T-helper 17 cell (primary cell): ENCODE measurements around the gene SFXN2. TPM values are rescaled to one million over a fixed set of nuclear protein-coding genes. Genes with fewer than 3 reads are reported as not detected.
"Not testable (repeated sequence)": the region's sequence is repeated elsewhere in the genome, so short reads cannot be mapped to it uniquely, and the experiment has no call there.

Experiments used
- ATAC-seq: fragments of 150-1000 bp; cut with Tn5 transposase; 2 replicates; pipeline ENCODE4 v1.10.0; 2021; ENCODE audit warnings: mild to moderate bottlenecking, moderate library complexity
- DNase-seq, 3 donors: peaks; one replicate each; pipeline versions ENCODE4 v3.0.0 to v3.0.0-alpha.2; 2020 to 2021
- H3K9me3 ChIP-seq: one replicate; pipeline ENCODE4 v1.7.0; 2013; ENCODE audit warnings: low read length, mild to moderate bottlenecking; ENCODE audit not compliant: control insufficient read depth, poor library complexity, severe bottlenecking
- H3K27ac Mint-ChIP-seq: one replicate; pipeline ENCODE4 v1.8.0; 2022; ENCODE audit warnings: mild to moderate bottlenecking, moderate library complexity, mixed read lengths
- H3K27me3 Mint-ChIP-seq: one replicate; pipeline ENCODE4 v1.8.0; 2022; ENCODE audit warnings: mixed read lengths
- H3K36me3 Mint-ChIP-seq: one replicate; pipeline ENCODE4 v1.8.0; 2022; ENCODE audit warnings: low read depth, mixed read lengths
- H3K4me1 Mint-ChIP-seq: one replicate; pipeline ENCODE4 v1.8.0; 2022; ENCODE audit warnings: mild to moderate bottlenecking, mixed read lengths
- H3K4me3 Mint-ChIP-seq: one replicate; pipeline ENCODE4 v1.8.0; 2022; ENCODE audit warnings: mild to moderate bottlenecking, moderate library complexity, mixed read lengths
- total RNA-seq, 4 donors: library from RNA in 2 of 4; stranded (reverse) in 2 of 4; gene quantifications; one replicate each; pipeline ENCODE4 v1.2.3 and lab custom pipeline; 2022 to 2026

SFXN2 gene
- total RNA-seq, 2 donors from 2014 or later = 5.6 to 7.9 TPM

DNA sequence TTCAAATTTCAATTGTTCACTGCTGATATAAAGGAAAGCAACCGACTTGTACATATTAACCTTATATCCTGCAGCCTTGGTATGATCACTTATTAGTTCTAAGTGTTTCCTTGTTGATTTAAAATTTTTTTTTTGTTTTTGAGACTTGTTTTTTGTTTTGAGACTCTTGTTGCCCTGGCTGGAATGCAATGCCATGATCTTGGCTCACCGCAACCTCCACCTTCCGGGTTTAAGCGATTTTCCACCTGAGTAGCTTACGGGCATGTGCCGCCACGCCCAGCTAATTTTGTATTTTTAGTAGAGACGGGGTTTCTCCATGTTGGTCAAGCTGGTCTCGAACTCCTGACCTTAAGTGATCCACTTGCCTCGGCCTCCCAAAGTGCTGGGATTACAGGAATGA lies 19.0 kb upstream of the SFXN2 start:
- H3K4me1 Mint-ChIP-seq, H3K4me3 Mint-ChIP-seq, H3K27ac Mint-ChIP-seq, H3K36me3 Mint-ChIP-seq, H3K27me3 Mint-ChIP-seq, H3K9me3 ChIP-seq, DNase-seq, ATAC-seq: not testable (repeated sequence)

DNA sequence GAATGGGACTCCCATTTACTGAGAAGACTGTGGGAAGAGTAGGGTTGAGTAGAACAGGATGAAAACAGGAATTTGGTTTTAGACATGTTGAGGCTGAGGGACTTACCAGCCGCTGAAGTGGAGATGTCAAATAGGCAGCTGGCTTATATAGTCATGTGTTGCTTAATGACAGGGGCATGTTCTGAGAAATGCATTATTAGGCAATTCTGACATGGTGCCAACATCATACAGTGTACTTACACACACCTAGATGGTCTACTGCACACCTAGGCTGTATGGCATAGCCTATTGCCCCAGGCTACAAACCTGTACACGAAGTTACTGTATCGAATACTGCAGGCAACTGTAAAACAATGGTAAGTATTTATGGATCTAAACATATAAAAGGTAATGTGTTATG lies 17.7 kb upstream of the SFXN2 start:
- peaks cover 8% of the 10 kb centered on the region for H3K36me3 Mint-ChIP-seq
- peak overlapping the region; percentile 79 for H3K27ac Mint-ChIP-seq
- DNase-seq (no peak), ATAC-seq (no peak)
- H3K4me3 Mint-ChIP-seq = no peak overlapping the region
- H3K4me1 Mint-ChIP-seq = peaks cover 8% of the 10 kb centered on the region
- no peaks in the 10 kb centered on the region for H3K9me3 ChIP-seq
- H3K27me3 Mint-ChIP-seq = no peaks in the 10 kb centered on the region

DNA sequence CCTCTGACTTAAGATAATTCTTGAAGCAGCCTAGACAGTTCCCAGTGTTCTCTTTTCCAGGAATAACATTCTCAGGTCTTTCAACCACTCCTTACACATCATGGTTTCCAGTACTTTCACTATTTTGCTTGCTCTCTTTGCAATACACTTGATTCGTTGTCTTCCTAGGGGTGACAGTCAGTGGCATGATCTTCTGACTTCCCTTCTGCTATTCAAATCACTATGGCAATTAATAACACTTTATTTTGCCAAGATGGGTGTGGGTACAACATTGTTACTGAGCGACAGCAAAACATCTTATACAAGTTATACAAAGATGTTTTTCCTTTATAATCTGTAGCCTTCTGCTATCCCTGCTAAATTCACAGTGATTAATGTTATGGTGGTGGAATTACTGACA lies 15.5 kb upstream of the SFXN2 start:
- H3K4me1 Mint-ChIP-seq = peaks cover 8% of the 10 kb centered on the region
- ATAC-seq (no peak), DNase-seq (no peak)
- H3K36me3 Mint-ChIP-seq = peaks cover 8% of the 10 kb centered on the region
- H3K4me3 Mint-ChIP-seq = no peak overlapping the region
- no peaks in the 10 kb centered on the region for H3K9me3 ChIP-seq
- peak overlapping the region; percentile 39 for H3K27ac Mint-ChIP-seq
- no peaks in the 10 kb centered on the region for H3K27me3 Mint-ChIP-seq

DNA sequence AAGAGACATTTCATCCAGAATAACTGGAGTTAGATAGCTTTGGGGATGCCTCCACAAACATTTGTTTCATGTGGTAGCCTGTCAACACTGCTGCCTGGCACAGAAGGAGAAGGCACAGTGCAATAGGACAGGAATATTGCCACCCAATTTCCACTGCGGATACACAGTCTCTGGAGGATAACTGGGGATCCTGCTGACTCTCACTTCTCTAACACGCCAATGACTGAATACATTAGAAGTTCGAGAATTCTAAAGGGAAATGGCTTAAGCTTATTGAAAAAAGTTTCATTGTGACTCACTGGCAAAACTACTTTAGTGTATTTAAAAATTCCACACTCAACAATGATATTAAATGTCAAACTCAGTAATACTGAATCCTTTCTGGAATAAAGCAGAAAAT lies 13.2 kb upstream of the SFXN2 start:
- no peaks in the 10 kb centered on the region for H3K9me3 ChIP-seq
- Mint-ChIP-seq H3K27me3 (no peaks in the 10 kb centered on the region), H3K36me3 (peaks cover 8% of the 10 kb centered on the region), H3K27ac (no peak overlapping the region), H3K4me1 (peaks cover 16% of the 10 kb centered on the region), H3K4me3 (no peak overlapping the region)
- no peak for DNase-seq
- ATAC-seq = no peak

DNA sequence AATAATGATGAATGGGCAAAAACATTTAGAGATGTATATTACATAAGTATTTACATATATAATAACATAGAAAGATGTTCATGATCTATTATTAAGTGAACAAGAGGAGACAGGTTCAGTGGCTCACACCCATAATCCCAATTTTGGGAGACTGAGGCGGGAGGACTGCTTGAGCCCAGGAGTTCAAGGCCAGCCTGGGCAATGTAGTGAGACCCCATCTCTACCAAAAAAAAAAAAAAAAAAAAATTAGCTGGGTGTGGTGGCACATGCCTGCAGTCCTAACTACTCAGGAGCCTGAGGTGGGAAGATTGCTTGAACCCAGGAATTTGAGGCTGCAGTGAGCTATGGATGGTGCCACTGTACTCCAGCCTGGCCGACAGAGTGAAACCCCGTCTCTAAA lies 12.6 kb upstream of the SFXN2 start:
- no peaks in the 10 kb centered on the region for H3K27me3 Mint-ChIP-seq
- H3K9me3 ChIP-seq = no peaks in the 10 kb centered on the region
- peaks cover 16% of the 10 kb centered on the region for H3K4me1 Mint-ChIP-seq
- ATAC-seq = no peak
- peaks cover 6% of the 10 kb centered on the region for H3K36me3 Mint-ChIP-seq
- H3K27ac Mint-ChIP-seq = no peak overlapping the region
- DNase-seq = no peak
- no peak overlapping the region for H3K4me3 Mint-ChIP-seq

DNA sequence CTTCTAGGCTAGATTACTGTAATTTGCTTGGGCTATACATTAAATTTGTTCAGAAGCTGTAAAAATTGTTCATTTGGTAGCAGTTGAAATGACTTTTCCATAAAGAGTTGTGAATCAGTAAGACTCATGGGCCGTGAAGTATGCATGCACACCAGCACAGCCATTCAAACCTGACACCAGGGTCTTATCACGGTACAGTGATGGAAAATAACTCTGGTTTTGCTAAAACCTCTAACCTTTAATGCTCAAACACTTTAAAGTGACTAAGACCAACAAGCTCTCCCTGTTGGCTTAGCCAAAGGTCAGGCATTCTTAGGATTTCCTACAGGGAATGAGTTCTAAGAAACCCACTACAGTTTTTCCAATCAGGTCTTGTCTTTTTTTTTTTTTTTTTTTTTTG lies 11.7 kb upstream of the SFXN2 start:
- no peak for ATAC-seq
- no peak overlapping the region for H3K4me3 Mint-ChIP-seq
- H3K27me3 Mint-ChIP-seq = no peaks in the 10 kb centered on the region
- no peak overlapping the region for H3K27ac Mint-ChIP-seq
- H3K9me3 ChIP-seq = no peaks in the 10 kb centered on the region
- DNase-seq = no peak
- peaks cover 2% of the 10 kb centered on the region for H3K36me3 Mint-ChIP-seq
- H3K4me1 Mint-ChIP-seq = peaks cover 22% of the 10 kb centered on the region

DNA sequence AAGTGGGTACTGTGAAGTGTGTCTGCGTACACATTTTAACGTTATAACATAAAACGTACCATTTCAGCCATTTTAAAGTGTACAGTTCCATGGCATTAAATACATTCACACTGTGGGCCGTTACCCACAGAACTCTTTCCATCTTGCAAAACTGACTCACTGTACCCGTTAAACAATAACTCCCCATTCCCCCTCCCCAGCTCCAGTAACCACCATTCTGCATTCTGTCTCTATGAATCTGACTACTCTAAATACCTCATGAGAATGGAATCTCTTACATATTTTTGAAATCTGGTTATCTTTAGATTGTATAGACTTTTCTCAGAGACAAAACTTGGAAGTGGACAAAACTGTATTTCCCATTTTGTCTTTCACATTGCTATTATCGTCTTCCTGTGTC lies 9.5 kb upstream of the SFXN2 start:
- Mint-ChIP-seq H3K27me3 (no peaks in the 10 kb centered on the region), H3K36me3 (no peaks in the 10 kb centered on the region), H3K4me1 (peaks cover 17% of the 10 kb centered on the region), H3K4me3 (no peak overlapping the region), H3K27ac (no peak overlapping the region)
- ATAC-seq (no peak), DNase-seq (no peak)
- no peaks in the 10 kb centered on the region for H3K9me3 ChIP-seq

DNA sequence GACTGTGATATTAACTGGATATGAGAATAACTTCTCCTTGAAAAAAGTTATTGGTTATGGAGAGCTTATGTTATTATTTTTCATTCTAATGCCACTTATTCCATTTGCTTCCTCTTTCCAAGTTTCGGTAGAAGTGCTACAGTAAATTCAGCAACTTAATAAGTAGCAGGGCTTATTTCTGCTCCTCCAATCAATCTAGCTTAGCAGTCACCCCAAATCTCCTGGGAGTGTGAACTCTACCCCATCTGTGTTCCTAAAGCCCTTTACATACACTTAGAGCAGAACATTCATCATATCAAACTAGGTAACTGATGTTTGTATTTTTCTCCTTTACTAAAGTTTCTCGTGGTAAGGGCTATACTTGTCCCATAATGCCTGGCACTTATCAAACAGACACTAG lies 8.9 kb upstream of the SFXN2 start:
- DNase-seq = no peak
- H3K27ac Mint-ChIP-seq = no peak overlapping the region
- no peak for ATAC-seq
- H3K27me3 Mint-ChIP-seq = no peaks in the 10 kb centered on the region
- H3K4me3 Mint-ChIP-seq = no peak overlapping the region
- peaks cover 21% of the 10 kb centered on the region for H3K4me1 Mint-ChIP-seq
- no peaks in the 10 kb centered on the region for H3K36me3 Mint-ChIP-seq
- H3K9me3 ChIP-seq = no peaks in the 10 kb centered on the region

DNA sequence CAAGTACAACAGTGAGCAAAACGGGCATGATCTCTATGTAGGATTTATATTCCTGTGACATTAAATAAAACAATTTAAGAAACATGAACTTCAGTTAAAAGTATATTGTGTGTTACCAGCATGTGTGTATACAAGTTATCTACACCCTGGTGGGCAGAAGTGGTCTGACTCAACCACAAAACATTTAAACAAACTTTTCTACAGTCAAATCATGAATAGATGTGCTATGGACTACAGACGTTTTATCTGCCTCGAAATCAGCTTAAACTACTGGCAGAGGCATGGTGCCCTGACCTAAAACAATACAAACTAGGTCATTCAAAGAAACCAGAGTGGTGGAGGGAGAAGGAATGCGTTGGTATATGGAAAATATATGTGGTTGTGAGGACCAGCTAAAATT lies 3.8 kb upstream of the SFXN2 start:
- no peaks in the 10 kb centered on the region for H3K27me3 Mint-ChIP-seq
- peaks cover 40% of the 10 kb centered on the region for H3K4me1 Mint-ChIP-seq
- peak overlapping the region; percentile 60 for H3K4me3 Mint-ChIP-seq
- ATAC-seq (no peak), DNase-seq (no peak)
- H3K27ac Mint-ChIP-seq = peak overlapping the region; percentile 89
- H3K36me3 Mint-ChIP-seq = peaks cover 2% of the 10 kb centered on the region
- no peaks in the 10 kb centered on the region for H3K9me3 ChIP-seq

DNA sequence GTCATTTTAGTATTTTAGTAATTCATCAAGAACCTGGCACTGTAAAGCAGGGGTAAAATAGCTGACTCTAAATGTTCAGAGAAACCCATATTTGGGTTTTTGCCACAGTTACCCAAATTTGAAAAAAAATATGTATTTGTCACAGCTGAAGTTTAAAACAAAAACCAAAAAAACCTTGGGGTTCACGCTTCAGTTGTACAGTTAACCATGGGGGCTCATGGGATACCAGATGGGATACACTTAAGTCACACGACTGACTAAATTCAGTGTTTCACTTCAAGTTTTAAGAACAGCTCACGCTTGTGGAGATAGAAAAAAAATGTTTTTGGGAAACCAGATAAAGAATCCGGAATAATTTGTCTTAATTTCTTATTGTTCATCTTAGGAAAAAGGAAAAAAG lies 2.3 kb upstream of the SFXN2 start:
- H3K4me1 Mint-ChIP-seq = peaks cover 37% of the 10 kb centered on the region
- ATAC-seq (no peak), DNase-seq (no peak)
- peaks cover 2% of the 10 kb centered on the region for H3K36me3 Mint-ChIP-seq
- peak overlapping the region; percentile 89 for H3K27ac Mint-ChIP-seq
- no peaks in the 10 kb centered on the region for H3K27me3 Mint-ChIP-seq
- H3K9me3 ChIP-seq = no peaks in the 10 kb centered on the region
- H3K4me3 Mint-ChIP-seq = peak overlapping the region; percentile 58

DNA sequence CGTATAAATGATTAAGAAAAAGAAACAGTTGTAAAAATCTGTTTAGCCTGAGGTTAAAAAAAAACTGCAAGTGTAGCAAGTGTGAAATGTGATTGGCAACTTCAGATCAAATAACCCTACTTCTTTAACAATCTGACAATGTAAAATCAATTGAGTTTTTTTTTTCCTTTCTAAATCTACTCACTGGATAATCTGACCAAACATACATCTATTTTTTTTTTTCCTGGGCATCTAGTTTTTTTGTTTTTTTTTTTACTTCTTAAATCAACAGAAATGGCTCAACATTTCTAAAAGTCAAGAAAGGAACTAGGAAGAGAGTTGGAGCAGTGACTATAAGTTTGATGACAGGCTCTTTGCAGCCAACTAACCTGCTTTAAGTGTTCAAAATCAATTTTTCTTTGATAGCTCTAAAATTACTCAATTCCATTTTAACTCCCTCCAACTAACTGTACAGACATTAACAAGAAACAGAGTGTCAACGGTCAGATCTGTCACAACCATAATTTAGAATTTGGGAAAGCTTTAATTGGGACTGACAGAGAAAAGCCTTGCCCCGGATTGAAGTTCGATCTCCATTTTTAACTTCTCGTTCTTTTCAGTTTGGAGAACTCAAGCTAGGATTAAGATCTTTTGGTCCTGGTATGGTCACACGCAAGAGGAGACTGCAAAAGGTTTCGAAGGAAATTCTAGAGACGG lies 1.4 kb upstream of the SFXN2 start:
- ATAC-seq (no peak), DNase-seq (no peak)
- Mint-ChIP-seq H3K4me1 (peaks cover 41% of the 10 kb centered on the region), H3K36me3 (peaks cover 2% of the 10 kb centered on the region), H3K4me3 (peak overlapping the region; percentile 97), H3K27ac (peak overlapping the region; percentile 96), H3K27me3 (no peaks in the 10 kb centered on the region)
- H3K9me3 ChIP-seq = no peaks in the 10 kb centered on the region

DNA sequence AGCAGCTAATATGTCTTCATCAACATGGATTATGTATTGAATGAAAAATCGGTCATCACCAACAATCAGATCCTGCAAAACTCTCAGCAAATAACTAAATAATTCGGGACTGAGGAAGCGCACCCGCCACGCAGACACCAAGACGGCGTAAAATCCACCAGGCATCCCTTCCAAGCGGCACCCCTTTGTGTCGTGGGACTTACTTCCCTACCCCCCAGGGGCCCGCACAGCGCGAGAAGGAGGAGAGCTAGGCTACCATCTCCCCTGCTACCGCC lies 960 bp upstream of the SFXN2 start:
- Mint-ChIP-seq H3K27ac (peak overlapping the region; percentile 96), H3K36me3 (peaks cover 2% of the 10 kb centered on the region), H3K4me3 (peak overlapping the region; percentile 97), H3K4me1 (peaks cover 43% of the 10 kb centered on the region), H3K27me3 (no peaks in the 10 kb centered on the region)
- no peaks in the 10 kb centered on the region for H3K9me3 ChIP-seq
- ATAC-seq (peak; percentile 62), DNase-seq (peak in 1 of 3 donors; percentile 54)

DNA sequence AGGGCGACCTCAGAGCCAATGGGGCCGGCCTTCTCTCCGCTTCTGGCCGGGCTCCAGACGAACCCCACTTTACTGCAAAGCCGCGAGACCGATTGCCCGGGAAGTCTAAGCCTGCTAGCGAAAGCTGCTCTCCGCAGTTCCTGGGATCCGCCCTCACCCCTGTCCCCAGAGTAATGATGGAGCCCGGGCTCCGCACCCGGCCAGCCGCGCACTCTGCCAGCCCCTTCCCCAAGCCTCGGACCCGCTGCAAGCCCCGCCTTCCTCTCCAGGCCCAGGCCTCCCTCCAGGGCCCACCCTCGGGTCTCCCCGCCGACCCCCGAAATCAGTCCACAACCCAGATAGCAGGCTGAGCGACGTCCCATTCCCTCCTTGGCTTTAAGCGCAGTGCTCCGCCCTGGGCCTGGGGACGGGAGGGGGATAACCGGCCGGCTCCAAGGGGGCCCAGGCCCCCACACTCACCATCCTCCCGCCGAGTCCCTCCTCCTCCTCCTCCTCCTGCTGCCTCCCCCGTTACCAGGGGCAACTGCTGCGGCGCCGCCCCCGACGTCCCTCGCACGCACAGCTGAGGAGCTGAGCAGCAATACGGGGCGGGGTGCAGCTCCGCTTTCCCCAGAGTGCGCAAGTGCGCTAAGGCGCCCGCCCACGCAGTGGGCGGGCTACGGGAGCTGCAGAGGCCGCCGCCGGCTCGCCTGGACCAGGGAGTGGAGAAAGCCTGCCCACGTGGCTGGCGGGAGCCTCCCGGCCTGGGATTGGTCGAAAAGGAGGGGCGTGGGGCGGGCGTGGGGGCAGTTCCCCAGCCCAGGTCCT lies 419 bp upstream of the SFXN2 start, which contains the start of gene ARL3:
Gene ARL3, minus strand, starts transcription at position 584 of the 807 bp plus-strand sequence. Its CDS starts 122 bp downstream, at position 462.
- Mint-ChIP-seq H3K4me1 (peaks cover 43% of the 10 kb centered on the region), H3K27me3 (no peaks in the 10 kb centered on the region), H3K36me3 (peaks cover 2% of the 10 kb centered on the region), H3K4me3 (peak within 1 kb of the TSS; percentile 97), H3K27ac (peak within 1 kb of the TSS; percentile 96)
- peak; percentile 86 to 93 (median 89) for DNase-seq
- peak; percentile 90 for ATAC-seq
- H3K9me3 ChIP-seq = no peaks in the 10 kb centered on the region

DNA sequence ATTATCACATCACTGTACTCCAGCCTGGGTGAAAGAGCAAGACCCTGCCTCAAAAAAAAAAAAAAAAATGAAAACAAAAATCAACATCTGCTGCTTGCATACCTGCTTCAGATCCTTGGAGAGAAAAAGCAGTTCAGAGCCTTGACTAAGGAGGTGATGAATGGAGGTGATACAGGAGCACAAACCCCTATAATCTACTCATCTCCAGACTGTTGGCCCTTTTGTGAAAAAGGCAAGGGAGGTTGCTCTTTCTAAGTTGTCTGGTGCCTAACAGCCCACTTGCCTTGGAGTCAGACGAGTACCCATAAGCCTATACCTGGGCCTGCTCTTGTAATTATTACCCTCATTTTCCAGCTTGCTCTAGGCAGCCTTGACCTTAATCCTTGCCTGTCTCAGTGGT lies 1.4 kb downstream of the SFXN2 start:
- H3K27me3 Mint-ChIP-seq = no peaks in the 10 kb centered on the region
- H3K36me3 Mint-ChIP-seq = peaks cover 5% of the 10 kb centered on the region
- H3K4me1 Mint-ChIP-seq = peaks cover 40% of the 10 kb centered on the region
- DNase-seq (no peak), ATAC-seq (no peak)
- peak overlapping the region; percentile 57 for H3K27ac Mint-ChIP-seq
- H3K4me3 Mint-ChIP-seq = peak overlapping the region; percentile 63
- H3K9me3 ChIP-seq = no peaks in the 10 kb centered on the region
